Activated naive CD4-positive, alpha-beta T cell treated with anti-CD3 and anti-CD28 coated beads, Interleukin-2, amount 50 U/mL, for 16 hours (primary cell): ENCODE results near the gene MYL5.
"Not testable (repeated sequence)": the region's sequence is repeated elsewhere in the genome, so short reads cannot be mapped to it uniquely, and the experiment has no call there.

Experiments used
- DNase-seq: peaks from one replicate; pipeline ENCODE4 v3.0.0-alpha.2; 2020

The MYL5 gene

DNA sequence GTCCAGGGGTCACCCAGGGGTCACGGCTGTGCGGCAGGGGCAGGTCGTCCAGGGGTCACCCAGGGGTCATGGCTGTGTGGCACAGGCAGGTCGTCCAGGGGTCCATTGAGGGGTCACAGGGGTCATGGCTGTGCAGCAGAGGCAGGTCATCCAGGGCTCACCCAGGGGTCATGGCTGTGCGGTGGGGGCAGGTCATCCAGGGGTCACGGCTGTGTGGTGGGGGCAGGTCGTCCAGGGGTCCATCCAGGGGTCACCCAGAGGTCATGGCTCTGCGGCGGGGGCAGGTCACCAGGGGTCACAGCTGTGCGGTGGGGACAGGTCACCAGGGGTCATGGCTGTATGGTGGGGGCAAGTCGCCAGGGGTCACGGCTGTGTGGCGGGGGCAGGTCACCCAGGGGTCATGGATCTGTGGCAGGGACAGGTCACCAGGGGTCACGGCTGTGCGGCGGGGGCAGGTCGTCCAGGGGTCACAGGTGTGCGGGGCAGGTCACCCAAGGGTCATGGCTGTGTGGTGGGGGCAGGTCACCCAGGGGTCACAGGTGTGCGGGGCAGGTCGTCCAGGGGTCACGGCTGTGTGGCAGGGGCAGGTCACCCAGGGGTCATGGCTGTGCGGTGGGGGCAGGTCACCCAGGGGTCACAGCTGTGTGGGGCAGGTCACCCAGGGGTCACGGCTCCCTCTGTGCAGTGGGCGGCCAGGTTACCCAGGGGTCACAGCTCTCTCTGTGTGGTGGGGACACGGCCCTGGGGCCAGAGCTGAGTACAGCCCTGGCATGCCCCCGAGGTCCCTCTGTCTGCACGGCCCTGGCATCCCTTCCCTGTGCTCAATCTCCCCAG is 16.3 kb upstream of the MYL5 start:
- DNase-seq = peak; percentile 9

DNA sequence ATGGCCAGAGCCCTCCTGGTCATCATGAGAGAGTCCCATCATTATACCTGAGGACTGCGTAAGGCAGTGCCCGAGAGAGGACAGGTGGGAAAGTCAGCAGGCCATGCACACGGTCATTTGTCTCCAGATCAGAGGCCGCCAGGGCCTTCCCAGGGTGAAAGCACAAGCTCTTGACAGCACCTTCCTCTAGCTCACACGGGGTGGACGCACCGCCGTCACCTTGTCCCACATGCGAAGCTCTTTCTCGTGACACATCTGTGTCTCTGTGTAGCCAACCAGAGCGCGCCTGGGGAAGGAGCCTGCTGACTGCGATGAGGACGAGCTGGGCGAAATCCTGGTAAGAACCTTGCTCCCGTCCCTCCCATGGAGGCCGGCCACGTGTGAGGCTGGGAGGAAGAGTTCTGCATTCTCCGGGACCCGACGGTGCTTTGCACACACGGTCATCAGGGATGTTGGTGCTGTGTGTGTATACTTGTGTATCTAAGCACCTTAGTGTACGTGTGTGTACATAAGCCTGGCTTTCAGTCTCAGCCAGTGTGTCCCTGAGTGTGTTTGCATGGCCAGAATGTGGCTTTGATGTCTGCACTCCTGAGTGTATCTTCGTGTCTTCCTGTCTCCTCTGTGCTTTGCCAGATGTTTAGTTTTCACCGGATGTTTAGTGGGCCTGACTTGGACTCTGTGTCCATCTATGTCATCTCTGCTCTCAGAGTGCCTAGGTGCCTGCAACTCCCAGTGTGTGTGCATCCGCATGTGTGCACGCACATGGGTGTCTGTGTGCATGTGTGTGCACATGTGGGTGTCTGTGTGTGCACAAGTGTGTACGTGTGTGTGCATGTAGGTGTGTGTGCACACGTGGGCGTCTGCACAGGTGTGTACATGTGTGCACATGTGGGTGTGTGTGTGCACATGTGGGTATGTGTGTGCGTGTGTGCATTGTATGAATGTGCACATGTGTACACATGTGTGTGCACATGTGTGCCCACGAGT is 15.4 kb upstream of the MYL5 start:
- no peak for DNase-seq

DNA sequence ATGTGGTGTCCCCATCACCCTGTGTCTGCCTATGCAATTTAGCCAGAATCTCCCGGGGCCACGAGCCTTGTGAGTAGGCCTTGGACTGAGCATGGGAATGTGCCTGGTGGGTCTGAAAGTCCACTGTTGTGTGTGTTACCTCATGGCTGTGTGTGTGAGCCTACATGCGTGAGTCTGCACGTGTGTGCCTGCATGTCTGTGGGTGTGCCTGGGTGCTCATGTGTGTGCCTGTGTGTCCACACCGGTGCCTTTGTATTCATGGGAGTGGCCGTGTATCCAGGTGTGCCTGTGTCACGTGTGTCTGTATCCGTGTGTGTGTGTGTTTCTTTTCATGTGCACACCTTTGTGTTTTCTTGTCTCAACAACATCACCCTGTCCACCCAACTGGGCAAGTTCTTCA is 14.5 kb upstream of the MYL5 start:
- peak; percentile 4 for DNase-seq

DNA sequence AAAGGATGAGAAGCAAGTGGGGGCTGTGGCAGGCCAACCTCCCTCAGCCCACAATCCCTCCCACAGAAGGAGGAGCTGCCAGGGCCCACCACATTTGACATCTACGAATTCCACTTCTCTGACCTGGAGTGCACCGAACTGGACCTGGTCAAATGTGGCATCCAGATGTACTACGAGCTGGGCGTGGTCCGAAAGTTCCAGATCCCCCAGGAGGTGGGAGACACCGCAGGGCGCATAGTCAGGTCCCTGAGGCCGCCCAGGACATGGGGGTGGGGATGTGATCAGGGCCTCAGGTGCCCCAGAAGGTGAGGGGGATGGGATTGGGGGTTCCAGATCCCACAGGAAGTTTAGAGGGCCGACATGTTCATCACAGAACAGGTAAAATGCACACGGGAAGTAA is 13.9 kb upstream of the MYL5 start:
- DNase-seq = no peak

DNA sequence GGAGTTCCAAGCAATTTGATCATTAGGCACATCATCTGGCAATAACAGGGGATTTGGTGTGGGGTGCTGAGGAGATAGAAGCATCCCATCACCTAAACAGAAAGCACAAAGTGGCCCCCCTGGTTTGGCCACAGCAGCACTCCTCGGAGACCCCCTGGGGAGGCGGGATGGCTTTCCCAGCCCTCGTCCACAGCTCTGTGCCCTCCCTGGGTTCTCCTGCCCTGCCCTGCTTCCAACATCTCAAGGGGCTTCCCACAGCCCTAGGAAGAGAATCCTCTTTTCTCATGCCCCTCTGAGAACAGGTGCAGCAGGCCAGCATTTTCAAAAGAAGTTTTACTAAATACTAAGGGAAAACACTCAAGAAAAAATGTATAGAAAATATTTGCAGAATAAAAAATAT is 13.1 kb upstream of the MYL5 start:
- DNase-seq = no peak

DNA sequence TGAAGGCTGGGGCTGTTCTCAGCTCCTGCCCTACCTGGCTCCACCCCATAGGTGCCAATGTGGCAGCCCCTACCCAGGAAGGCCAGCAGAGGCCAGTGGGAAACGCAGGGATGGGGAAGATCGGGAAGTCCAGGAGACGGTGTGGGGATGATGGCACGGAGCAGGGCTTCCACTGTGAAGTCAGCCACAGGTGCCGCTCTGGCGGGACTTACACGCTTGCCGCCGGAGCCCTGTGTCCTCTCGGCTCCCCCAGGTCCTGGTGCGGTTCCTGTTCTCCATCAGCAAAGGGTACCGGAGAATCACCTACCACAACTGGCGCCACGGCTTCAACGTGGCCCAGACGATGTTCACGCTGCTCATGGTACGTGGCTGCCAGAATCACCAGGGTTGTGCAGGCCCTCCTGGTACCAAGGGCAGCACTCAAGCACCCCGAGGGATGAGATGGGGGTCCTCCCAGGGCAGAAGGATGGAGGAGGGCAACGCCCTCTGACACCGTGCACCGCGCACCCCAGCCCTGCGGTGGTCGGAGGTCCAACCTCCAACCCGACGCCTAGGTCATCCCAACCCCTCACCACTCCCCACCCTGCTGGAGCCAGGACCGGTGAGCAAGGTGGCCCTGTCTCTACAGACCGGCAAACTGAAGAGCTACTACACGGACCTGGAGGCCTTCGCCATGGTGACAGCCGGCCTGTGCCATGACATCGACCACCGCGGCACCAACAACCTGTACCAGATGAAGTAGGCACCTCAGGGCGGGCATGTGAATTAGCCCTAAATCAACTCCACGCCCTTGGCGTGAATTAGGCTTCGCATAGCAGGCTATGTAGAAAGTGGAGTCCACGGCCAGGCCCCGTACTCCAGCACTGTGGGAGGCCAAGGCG is 12.2 kb upstream of the MYL5 start:
- peak; percentile 10 for DNase-seq

DNA sequence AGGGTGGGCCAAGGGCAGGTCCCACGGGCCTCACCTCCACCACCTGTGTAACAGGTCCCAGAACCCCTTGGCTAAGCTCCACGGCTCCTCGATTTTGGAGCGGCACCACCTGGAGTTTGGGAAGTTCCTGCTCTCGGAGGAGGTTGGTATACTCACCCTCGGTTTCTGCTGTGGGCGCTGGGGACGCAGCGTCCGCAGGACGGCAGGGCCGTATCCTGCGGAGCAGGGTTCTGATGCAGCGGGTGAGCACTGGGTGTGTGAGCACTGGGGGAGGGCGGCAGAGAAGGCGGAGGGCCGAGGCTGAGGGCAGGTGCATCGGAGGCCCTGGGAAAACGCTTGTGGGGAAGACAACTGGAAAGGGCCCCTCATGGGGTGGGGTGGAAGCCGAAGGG is 11.3 kb upstream of the MYL5 start:
- DNase-seq = peak; percentile 9

DNA sequence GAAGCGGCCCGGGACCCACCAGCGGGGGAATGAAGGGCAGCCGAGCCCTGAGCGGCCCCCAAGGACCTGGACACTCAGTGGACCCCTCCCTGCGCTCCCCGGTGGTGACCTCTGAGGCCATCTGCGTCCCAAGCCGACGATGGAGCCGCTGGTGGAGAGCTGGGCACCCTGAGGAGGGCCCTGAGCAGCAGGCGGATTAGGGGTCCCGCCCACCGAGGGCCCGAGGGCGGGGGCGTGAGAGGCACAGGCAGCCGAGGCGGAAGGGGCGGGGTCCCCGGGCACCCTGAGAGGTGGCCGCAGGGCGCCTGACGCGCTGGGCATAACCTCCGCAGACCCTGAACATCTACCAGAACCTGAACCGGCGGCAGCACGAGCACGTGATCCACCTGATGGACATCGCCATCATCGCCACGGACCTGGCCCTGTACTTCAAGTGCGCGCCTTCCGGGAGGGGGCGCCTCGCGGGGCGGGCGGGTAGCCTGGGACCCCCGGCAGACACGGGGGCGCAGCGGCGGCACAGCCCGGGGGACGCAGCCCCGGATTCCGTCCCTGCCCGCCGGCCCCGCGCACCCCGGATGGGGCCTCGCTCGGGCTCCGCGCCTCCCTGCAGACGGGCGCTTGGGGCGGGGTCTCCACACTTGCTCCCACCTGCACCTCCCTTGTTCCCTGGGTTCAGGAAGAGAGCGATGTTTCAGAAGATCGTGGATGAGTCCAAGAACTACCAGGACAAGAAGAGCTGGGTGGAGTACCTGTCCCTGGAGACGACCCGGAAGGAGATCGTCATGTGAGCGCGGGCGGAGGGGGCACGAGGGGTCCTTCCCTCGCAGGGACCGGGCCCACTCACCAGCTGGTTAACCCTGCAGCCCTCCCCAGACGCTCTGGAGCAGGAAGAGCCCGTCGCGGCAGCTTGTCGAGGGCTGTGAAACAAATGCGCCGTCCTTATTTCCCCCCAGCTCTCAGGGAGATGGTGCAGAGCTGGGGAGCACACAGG is 10.6 kb upstream of the MYL5 start:
- DNase-seq = peak; percentile 84

DNA sequence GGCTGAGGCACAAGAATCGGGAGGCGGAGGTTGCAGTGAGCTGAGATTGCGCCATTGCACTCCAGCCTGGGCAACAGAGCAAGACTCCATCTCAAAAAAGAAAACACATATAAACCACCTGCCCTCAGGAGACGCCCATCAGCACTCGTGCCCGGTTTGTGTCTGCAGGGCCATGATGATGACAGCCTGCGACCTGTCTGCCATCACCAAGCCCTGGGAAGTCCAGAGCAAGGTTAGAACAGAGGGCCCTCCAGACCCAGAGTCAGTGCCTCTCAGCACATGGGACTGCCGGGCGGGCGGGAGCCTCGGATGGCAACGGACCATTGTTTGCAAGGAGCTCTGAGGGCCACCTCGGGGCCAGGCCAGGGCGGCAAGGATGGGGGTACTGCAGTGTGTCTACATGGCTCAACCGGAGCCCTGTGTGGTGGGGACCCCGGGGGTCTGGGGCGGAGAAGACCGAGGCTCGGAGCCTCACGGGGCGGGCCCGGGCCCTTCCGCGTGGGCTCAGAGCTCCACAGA is 9.6 kb upstream of the MYL5 start:
- DNase-seq = no peak

DNA sequence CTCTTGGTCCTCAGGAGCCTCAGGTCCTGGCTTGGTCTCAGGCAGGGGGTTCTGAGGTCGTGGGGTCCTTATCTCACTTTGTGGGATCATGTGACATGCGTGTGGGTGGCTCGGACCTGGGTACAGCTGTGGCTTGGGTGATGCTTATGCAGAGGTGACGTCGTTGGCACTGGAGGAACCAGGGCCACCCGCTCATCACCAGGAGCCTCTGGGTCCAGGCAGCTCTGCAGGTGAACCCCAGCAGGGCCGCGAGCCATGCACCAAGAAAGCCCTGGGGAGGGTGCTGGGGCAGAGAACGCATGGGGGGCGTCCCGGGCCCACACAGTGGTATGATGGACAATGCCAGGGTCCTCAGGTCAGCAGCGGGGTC is 9.0 kb upstream of the MYL5 start:
- DNase-seq = no peak

DNA sequence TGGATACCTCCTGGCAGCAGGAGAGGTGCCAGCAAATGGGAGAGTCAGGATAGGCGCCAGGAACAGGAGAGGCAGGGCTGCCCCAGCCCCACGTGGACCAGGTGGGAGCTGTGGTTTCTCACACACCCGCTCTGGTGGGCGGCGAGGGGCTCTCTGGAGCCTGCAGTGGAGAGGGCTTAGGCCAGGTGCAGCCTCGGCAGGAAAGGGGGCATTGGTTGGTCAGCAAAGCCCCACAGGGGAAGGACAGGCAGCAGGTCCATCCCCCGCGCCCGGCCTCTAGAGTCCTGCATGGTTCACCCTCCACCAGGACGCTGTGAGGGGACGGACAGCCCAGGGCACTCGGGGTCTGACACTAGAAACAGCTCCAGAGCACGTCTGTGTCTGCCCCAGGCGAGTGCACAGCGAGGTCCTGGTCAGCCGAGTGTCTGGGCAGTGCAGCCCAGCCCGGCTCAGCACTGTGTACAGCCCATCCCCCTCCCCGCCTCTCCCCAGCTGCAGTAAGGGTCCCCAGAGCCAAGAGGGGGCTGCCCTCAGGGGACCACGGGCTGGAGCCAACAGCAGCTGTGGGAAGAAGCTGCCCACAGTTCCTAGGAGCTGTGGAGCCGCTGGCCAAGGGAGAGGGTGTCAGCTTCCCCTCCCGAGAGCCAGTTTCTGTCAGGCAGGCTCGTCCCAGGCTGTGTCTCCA is 8.4 kb upstream of the MYL5 start:
- no peak for DNase-seq

DNA sequence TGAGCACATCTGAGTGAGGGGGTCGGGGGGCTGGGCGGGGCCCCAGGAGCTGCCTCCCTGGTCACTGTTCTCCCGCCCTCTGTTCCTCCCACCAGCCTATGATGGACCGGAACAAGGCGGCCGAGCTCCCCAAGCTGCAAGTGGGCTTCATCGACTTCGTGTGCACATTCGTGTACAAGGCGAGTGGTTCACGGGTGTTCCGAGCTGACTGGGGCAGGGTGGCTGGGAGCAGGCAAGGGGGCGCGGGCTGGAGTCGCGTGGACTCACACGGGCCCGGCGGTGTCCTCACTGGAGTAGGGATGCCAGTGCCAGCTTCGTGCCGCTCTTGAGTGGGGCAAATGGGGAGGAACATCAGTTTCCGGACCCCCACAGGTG is 7.9 kb upstream of the MYL5 start:
- no peak for DNase-seq

DNA sequence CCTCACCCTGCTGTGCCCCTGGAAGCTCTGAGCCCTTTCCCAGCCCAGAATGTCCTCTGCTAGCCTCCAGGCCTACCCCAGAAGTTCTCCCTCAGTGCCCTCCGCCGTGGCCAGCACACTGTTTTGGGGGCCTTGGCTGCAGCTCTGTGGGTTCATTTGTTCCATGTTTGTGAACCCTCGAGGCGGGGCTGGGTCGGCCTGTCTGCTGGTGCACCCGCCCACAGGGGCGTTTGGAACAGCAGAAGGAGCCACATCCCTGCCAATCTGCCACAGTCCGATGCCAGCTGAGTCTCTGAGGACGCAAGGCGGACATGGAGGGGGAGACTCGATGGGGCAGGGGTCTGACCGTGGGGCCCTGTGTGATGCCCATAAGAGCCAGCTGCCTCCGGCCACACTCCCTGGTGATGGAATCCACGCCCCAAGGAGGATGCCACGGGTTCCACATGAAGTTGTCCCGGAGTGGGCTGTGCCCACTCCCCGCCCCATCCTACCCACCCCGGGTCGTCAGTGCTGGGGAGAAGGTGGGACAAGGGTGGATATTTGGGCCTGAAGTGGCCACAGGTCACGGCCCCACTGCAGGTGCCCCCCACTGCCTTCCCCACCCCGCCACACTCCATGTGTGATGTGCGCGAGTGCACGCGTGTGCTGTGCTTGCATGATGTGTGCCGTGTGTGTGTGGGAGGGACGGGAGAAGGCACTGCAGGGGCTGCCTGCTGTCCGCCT is 7.4 kb upstream of the MYL5 start:
- DNase-seq = no peak

DNA sequence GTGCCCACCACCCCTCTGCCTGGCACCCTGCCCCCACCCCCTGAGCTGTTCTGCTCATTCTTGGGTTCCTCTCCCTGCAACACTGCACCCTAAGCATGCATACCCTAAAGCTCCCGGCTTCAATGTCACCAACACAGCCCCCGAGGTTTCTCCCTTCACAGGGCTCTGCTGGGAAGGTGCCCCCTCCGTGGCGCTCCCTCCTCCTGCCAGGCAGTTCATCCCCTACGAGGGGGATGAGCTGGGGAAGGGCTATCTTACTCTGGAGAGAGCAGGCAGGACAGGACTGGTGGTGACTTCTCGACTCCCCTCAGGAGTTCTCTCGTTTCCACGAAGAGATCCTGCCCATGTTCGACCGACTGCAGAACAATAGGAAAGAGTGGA is 6.8 kb upstream of the MYL5 start:
- DNase-seq = no peak

DNA sequence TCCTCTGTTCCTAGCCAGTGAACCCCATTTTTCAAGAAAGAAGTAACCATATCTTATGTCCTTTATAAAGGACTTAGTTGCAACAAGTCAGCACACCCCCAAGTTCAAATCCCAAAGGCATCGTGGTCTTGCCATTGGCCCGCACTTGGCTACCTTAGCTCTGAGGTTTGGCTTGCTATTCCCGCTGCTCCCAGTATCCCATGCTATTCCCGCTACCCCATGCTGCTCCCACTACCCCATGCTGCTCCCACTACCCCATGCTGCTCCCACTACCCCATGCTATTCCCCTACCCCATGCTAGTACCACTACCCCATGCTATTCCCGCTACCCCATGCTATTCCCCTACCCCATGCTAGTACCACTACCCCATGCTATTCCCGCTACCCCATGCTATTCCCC is 6.1 kb upstream of the MYL5 start:
- not testable (repeated sequence) for DNase-seq

DNA sequence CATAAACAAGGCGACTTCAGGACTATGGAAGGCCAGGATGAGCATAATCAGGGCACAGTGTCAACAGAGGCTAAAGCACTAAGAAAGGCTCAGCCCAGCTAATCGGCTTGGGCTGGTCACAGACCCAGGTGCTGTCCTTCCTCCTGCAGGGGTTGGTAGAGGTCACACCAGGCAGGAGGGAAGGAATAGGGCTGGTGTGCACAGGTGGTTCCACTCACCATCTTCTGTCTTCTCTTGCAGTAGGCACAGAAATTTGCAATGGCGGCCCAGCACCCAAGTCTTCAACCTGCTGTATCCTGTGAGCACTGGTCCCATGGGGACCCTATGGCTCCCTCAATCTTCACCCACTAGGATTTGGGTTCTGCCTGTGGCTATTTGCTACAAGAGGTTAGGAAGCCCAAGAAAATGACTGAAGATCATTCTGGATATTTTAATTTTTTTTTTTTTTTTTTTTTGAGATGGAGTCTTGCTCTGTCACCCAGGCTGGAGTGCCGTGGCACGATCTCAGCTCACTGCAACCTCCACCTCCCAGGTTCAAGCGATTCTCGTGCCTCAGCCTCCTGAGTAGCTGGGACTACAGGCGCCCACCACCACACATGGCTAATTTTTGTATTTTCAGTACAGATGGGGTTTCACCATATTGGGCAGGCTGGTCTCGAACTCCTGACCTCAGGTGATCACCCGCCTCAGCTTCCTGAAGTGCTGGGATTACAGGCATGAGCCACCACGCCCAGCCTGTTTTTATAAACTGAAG is 4.4 kb upstream of the MYL5 start:
- not testable (repeated sequence) for DNase-seq

DNA sequence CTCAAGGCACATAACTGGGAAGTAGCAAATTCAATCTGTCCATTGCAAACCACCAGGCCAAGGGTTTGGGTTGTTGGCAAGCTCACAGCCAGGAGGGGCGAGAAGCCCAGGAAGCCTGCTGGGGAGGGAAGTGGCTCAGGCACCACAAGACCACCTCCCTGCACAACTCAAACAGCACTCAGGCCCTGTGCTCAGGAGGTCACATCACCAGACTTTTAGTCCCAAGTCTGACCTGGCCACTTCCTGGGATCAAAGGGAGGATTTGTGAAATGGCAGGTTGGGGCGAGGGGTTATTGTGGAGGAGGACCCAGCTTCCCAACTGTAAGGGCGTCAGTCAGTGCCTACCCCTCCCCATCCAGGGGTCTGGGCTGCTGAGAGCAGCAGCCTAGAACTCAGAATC is 2.6 kb upstream of the MYL5 start:
- DNase-seq = no peak

DNA sequence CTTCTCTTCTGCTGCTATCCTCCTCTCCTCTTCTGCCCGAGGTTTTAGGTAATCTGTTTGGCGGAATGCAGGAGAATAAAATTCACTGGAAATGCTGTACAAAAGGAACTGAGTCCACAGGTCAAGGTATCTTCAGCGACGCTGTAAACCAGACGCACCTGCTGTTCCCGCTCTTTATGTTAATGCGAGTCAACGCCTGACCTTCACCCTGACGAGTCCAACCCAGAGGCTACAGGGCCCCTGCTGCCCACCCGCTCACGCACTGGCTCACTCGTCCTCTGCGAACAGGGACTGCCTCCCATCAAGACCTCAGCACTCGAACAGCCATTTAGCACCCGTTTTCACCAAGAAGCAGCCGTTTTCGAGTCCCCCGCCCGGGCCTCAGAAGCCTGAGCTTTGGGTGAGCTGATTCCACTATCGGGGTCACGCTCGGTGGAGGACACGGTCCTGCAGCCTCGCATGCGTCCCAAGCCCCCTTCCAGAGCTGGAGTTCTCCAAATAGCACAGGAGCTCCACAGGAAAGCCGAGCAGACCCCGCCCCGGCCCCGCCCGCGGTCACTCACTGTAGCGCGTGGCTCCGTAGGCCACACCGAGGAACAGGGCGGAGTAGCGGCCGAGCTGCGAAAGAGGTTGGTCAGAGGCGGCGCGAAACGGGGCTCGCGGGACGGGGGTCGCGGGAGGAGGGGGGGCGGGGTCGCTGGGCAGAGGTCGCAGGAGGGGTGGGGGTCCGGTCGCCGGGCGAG is 822 bp upstream of the MYL5 start:
- DNase-seq = no peak
